ENCODE data around the gene THAP11. TPM values are rescaled to one million over a fixed set of nuclear protein-coding genes. Genes with fewer than 3 reads are reported as not detected.

Gene THAP11
- total and polyA plus RNA-seq, 4 donors = 9.6 to 31.1 (median 24.6) TPM

GRCh38 chr16:67868290-67868689 lies 26.2 kb downstream of the THAP11 start:
- ATAC-seq (ENCODE audit: insufficient read depth, low FRiP score) = no peak
- H3K27ac ChIP-seq (ENCODE audit: low read depth in 1 of 2, low read length in 1 of 2) = no peak overlapping the region
- peaks cover 0 to 32% (median 20%) of the 10 kb centered on the region in 4 donors for H3K36me3 ChIP-seq (ENCODE audit: control insufficient read depth in 4 of 4, insufficient read depth in 4 of 4, low read length in 4 of 4)
- no peaks in the 10 kb centered on the region for H3K27me3 ChIP-seq (ENCODE audit: control insufficient read depth in 3 of 3, insufficient read depth in 3 of 3, low read length in 2 of 3)
- no peak for DNase-seq
- WGBS, 2 donors = 92 to 95% methylated on average over 6 of the region's 6 CpGs
- H3K9ac ChIP-seq (ENCODE audit: insufficient read depth in 1 of 2, low read length in 2 of 2) = no peak overlapping the region
- TF ChIP-seq, protein P1, sequence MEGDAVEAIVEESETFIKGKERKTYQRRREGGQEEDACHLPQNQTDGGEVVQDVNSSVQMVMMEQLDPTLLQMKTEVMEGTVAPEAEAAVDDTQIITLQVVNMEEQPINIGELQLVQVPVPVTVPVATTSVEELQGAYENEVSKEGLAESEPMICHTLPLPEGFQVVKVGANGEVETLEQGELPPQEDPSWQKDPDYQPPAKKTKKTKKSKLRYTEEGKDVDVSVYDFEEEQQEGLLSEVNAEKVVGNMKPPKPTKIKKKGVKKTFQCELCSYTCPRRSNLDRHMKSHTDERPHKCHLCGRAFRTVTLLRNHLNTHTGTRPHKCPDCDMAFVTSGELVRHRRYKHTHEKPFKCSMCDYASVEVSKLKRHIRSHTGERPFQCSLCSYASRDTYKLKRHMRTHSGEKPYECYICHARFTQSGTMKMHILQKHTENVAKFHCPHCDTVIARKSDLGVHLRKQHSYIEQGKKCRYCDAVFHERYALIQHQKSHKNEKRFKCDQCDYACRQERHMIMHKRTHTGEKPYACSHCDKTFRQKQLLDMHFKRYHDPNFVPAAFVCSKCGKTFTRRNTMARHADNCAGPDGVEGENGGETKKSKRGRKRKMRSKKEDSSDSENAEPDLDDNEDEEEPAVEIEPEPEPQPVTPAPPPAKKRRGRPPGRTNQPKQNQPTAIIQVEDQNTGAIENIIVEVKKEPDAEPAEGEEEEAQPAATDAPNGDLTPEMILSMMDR (IDR thresholded peaks at IDR 0.05; ENCODE audit: control extremely low read depth, extremely low read depth) = no peak
- no peak overlapping the region for H3K4me3 ChIP-seq
- no peaks in the 10 kb centered on the region for H3K9me3 ChIP-seq (ENCODE audit: control insufficient read depth in 4 of 4, insufficient read depth in 3 of 4, low read length in 3 of 4)
- H3K4me1 ChIP-seq (ENCODE audit: control insufficient read depth in 5 of 5, insufficient read depth in 5 of 5, low read length in 5 of 5) = peaks cover 0 to 7% (median 4%) of the 10 kb centered on the region in 5 donors

DNA sequence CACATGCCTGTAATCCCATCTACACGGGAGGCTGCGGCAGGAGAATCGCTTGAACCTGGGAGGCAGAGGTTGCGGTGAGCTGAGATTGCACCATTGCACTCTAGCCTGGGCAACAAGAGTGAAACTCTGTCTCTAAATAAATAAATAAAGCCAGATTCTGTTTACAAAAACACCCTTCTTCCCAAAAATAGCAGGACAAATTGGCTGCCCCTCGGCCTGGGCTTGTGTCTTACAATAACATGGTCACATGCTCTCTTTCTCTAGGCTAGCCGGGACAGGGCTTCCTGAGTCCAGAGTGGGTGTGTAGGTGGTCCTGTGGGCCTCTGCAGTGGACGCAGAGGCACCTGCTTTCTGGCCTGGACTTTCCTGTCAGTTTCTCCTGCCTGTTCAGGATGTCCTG lies 27.5 kb downstream of the THAP11 start:
- no peak for DNase-seq
- Histone ChIP-seq H3K9ac (ENCODE audit: insufficient read depth in 1 of 2, low read length in 2 of 2) (no peak overlapping the region), H3K36me3 (ENCODE audit: control insufficient read depth in 4 of 4, insufficient read depth in 4 of 4, low read length in 4 of 4) (peaks cover 0 to 31% (median 20%) of the 10 kb centered on the region in 4 donors), H3K4me3 (no peak overlapping the region), H3K27me3 (ENCODE audit: control insufficient read depth in 3 of 3, insufficient read depth in 3 of 3, low read length in 2 of 3) (no peaks in the 10 kb centered on the region), H3K9me3 (ENCODE audit: control insufficient read depth in 4 of 4, insufficient read depth in 3 of 4, low read length in 3 of 4) (no peaks in the 10 kb centered on the region), H3K4me1 (ENCODE audit: control insufficient read depth in 5 of 5, insufficient read depth in 5 of 5, low read length in 5 of 5) (peaks cover 7 to 15% (median 9%) of the 10 kb centered on the region in 5 donors), H3K27ac (ENCODE audit: low read depth in 1 of 2, low read length in 1 of 2) (no peak overlapping the region)
- 89 to 91% methylated on average over 7 of the region's 7 CpGs for WGBS, 2 donors
- TF ChIP-seq, protein P1 (IDR thresholded peaks at IDR 0.05; ENCODE audit: control extremely low read depth, extremely low read depth) = no peak
- ATAC-seq (ENCODE audit: insufficient read depth, low FRiP score) = no peak

- DNase-seq (no peak), ATAC-seq (ENCODE audit: insufficient read depth, low FRiP score) (no peak)
- 80 to 81% methylated on average over 3 of the region's 3 CpGs for WGBS, 2 donors
- TF ChIP-seq, protein P1 (IDR thresholded peaks at IDR 0.05; ENCODE audit: control extremely low read depth, extremely low read depth) = no peak
- H3K27ac ChIP-seq (ENCODE audit: low read depth in 1 of 2, low read length in 1 of 2) = no peak overlapping the region
- peaks cover 0 to 30% (median 17%) of the 10 kb centered on the region in 4 donors for H3K36me3 ChIP-seq (ENCODE audit: control insufficient read depth in 4 of 4, insufficient read depth in 4 of 4, low read length in 4 of 4)
- H3K9ac ChIP-seq (ENCODE audit: insufficient read depth in 1 of 2, low read length in 2 of 2) = no peak overlapping the region
- H3K4me1 ChIP-seq (ENCODE audit: control insufficient read depth in 5 of 5, insufficient read depth in 5 of 5, low read length in 5 of 5) = peaks cover 7 to 15% (median 9%) of the 10 kb centered on the region in 5 donors
- H3K9me3 ChIP-seq (ENCODE audit: control insufficient read depth in 4 of 4, insufficient read depth in 3 of 4, low read length in 3 of 4) = no peaks in the 10 kb centered on the region
- no peaks in the 10 kb centered on the region for H3K27me3 ChIP-seq (ENCODE audit: control insufficient read depth in 3 of 3, insufficient read depth in 3 of 3, low read length in 2 of 3)
- no peak overlapping the region for H3K4me3 ChIP-seq
Measured at GRCh38 chr16:67871256-67871655, 29.1 kb downstream of the THAP11 start.

GRCh38 chr16:67872131-67872630 lies 30.1 kb downstream of the THAP11 start:
- Histone ChIP-seq H3K9me3 (ENCODE audit: control insufficient read depth in 4 of 4, insufficient read depth in 3 of 4, low read length in 3 of 4) (no peaks in the 10 kb centered on the region), H3K4me3 (no peak overlapping the region), H3K27ac (ENCODE audit: low read depth in 1 of 2, low read length in 1 of 2) (peak overlapping the region in 1 of 2 donors; percentile 91), H3K9ac (ENCODE audit: insufficient read depth in 1 of 2, low read length in 2 of 2) (peak overlapping the region; percentile 43 to 80), H3K27me3 (ENCODE audit: control insufficient read depth in 3 of 3, insufficient read depth in 3 of 3, low read length in 2 of 3) (no peaks in the 10 kb centered on the region), H3K4me1 (ENCODE audit: control insufficient read depth in 5 of 5, insufficient read depth in 5 of 5, low read length in 5 of 5) (peaks cover 7 to 15% (median 9%) of the 10 kb centered on the region in 5 donors), H3K36me3 (ENCODE audit: control insufficient read depth in 4 of 4, insufficient read depth in 4 of 4, low read length in 4 of 4) (peaks cover 0 to 38% (median 19%) of the 10 kb centered on the region in 4 donors)
- TF ChIP-seq, protein P1 (IDR thresholded peaks at IDR 0.05; ENCODE audit: control extremely low read depth, extremely low read depth) = no peak
- DNase-seq (no peak), ATAC-seq (ENCODE audit: insufficient read depth, low FRiP score) (no peak)
- WGBS, 2 donors = 58 to 64% methylated on average over 2 of the region's 2 CpGs

All from lung (tissue), 12 donors.